GM12878 (cell line): ENCODE results near the gene PCBD1. TPM values are rescaled to one million over a fixed set of nuclear protein-coding genes. Genes with fewer than 3 reads are reported as not detected.

ENCODE experiments used
- ATAC-seq: fragments of 200-7000 bp; cut with Tn5 transposase; 3 replicates; pipeline ENCODE4 v1.9.1; 2020; ENCODE audit warnings: mild to moderate bottlenecking, moderate library complexity
- BruUV-seq: library from RNA; stranded (reverse); fragments of 400-500 nt; replicated peaks from 2 replicates; lab custom pipeline; 2021; lab: Mats Ljungman, UMichigan
- CTCF ChIA-PET: fragments of 300-600 bp; sonication (Branson Sonifier 250); formaldehyde crosslinking; extraction: SDS; loops from one replicate; lab custom pipeline; 2021; ENCODE audit warnings: inconsistent platforms; lab: Yijun Ruan, JAX
- POLR2A ChIA-PET: fragments of 350-600 bp; formaldehyde crosslinking; extraction: SDS; loops from one replicate; lab custom pipeline; 2021; ENCODE audit warnings: inconsistent platforms; lab: Charles Lee
- RAD21 ChIA-PET: fragments of 300-600 bp; sonication (Branson Sonifier 250); formaldehyde crosslinking; loops from one replicate; lab custom pipeline; 2023; ENCODE audit warnings: antibody characterized with exemption; ENCODE audit not compliant: unreplicated experiment; lab: Charles Lee
- SMC1A ChIA-PET: fragments of 300-600 bp; sonication (Branson Sonifier 250); formaldehyde crosslinking; loops from one replicate; lab custom pipeline; 2023; ENCODE audit not compliant: unreplicated experiment, uncharacterized antibody; lab: Charles Lee
- DNase-seq: peaks from one replicate; pipeline ENCODE4 v3.0.0-alpha.2; 2011; ENCODE audit warnings: low read depth, low spot score
- FAIRE-seq: peaks from 3 replicates; lab custom pipeline; 2011; peaks lifted over from hg19 to GRCh38; lab: Jason Lieb, UNC
- H2AFZ ChIP-seq: 2 replicates; pipeline ENCODE4 v1.6.0; 2011; ENCODE audit warnings: low read depth, low read length, control low read depth; ENCODE audit not compliant: control insufficient read depth
- H3K27ac ChIP-seq: 2 replicates; pipeline ENCODE4 v1.5.1; 2011; ENCODE audit warnings: control low read depth; ENCODE audit not compliant: control insufficient read depth, insufficient read depth
- H3K27me3 ChIP-seq, 2 experiments: replicated peaks in 1 of 2; 2 replicates each; pipeline versions ENCODE4 v1.6.0 to v1.6.1; 2011; ENCODE audit warnings: low read length in 1 of 2; ENCODE audit not compliant: control insufficient read depth in 2 of 2, insufficient read depth in 2 of 2
- H3K36me3 ChIP-seq, 2 experiments: 2 replicates each; pipeline ENCODE4 v1.5.1; 2011; ENCODE audit warnings: low read length in 1 of 2; ENCODE audit not compliant: control insufficient read depth in 2 of 2, insufficient read depth in 2 of 2
- H3K4me1 ChIP-seq: 2 replicates; pipeline ENCODE4 v1.6.1; 2011; ENCODE audit warnings: mild to moderate bottlenecking, low read length, moderate library complexity, mixed read lengths; ENCODE audit not compliant: control insufficient read depth, insufficient read depth
- H3K4me2 ChIP-seq: 2 replicates; pipeline ENCODE4 v1.6.0; 2011; ENCODE audit warnings: control low read depth; ENCODE audit not compliant: control insufficient read depth, insufficient read depth
- H3K4me3 ChIP-seq: fragments of 200-600 bp; sonication (generic); 2 replicates; pipeline ENCODE4 v1.5.1; 2016
- H3K79me2 ChIP-seq: 2 replicates; pipeline ENCODE4 v1.6.0; 2011; ENCODE audit warnings: low read length; ENCODE audit not compliant: control insufficient read depth, insufficient read depth
- H3K9ac ChIP-seq: 2 replicates; pipeline ENCODE4 v1.8.0; 2011; ENCODE audit warnings: low read length, control low read depth, mixed read lengths; ENCODE audit not compliant: control insufficient read depth, insufficient read depth
- H3K9me3 ChIP-seq: replicated peaks from 3 replicates; pipeline ENCODE4 v1.5.1; 2011; ENCODE audit warnings: mild to moderate bottlenecking, low read length; ENCODE audit not compliant: control insufficient read depth, insufficient read depth
- H4K20me1 ChIP-seq: 2 replicates; pipeline ENCODE4 v1.6.0; 2011; ENCODE audit not compliant: control insufficient read depth, insufficient read depth
- ATF7 ChIP-seq: fragments of 450-650 bp; IDR thresholded peaks from 2 replicates; pipeline ENCODE4 v1.6.1; 2016; ENCODE audit warnings: low read depth, mild to moderate bottlenecking
- POLR2A ChIP-seq: IDR thresholded peaks from 2 replicates; pipeline ENCODE4 v1.6.1; 2011; ENCODE audit warnings: low read depth, mild to moderate bottlenecking, low read length
- SREBF2 ChIP-seq: IDR thresholded peaks from 2 replicates; pipeline ENCODE4 v1.6.1; 2012; ENCODE audit warnings: mild to moderate bottlenecking, low read length
- WRNIP1 ChIP-seq: IDR thresholded peaks from 2 replicates; pipeline ENCODE4 v1.6.1; 2011; ENCODE audit warnings: low read depth, low read length, improper control_type of control experiment, borderline replicate concordance
- ZBED1 ChIP-seq: IDR thresholded peaks from 2 replicates; pipeline ENCODE4 v1.6.1; 2016; ENCODE audit warnings: borderline replicate concordance
- WGBS: methylation state at CpG from one replicate; pipeline ENCODE4 v1.1.6; 2016; ENCODE audit warnings: low lambda C conversion rate; ENCODE audit not compliant: insufficient replicate concordance, insufficient coverage; ENCODE audit errors: missing lambda C conversion rate; 5-methylcytosine and 5-hydroxymethylcytosine counted together
- in situ Hi-C: fragments of 300-500 bp; cut with MboI; formaldehyde crosslinking; loops from 9 replicates; pipeline ENCODE4 v1.14.3; 2018; ENCODE audit warnings: mixed read lengths
- intact Hi-C: fragments of 100-400 bp; cut with micrococcal nuclease; formaldehyde crosslinking; loops from one replicate; pipeline ENCODE4 v1.14.2; 2022; ENCODE audit not compliant: unreplicated experiment
- polyA plus RNA-seq, 11 experiments: library from polyadenylated mRNA; depleted of rRNA in 4 of 11; unstranded in 6 of 11; stranded (reverse) in 5 of 11; fragments of >200 nt; fragmentation: Nextera tagmentation in 4 of 11; fragmentation: Illumina TruSeq in 1 of 11; extraction: Ambion mirVana in 4 of 11; extraction: Trizol in 1 of 11; gene quantifications; 1 replicate in 1 of 11; 2 replicates in 10 of 11; pipeline versions ENCODE4 v1.2.1 to v1.2.3, GENCODE V29; 2011 to 2016; ENCODE audit warnings: inconsistent platforms in 2 of 11, missing spikeins in 2 of 11, low read depth in 1 of 11
- total RNA-seq, 4 experiments: library from RNA; depleted of rRNA in 3 of 4; stranded (reverse); fragments of >200 nt in 3 of 4; fragmentation: Illumina TruSeq in 1 of 4; extraction: Trizol in 1 of 4; gene quantifications; 2 replicates each; pipeline versions ENCODE4 v1.2.1 to v1.2.3, GENCODE V29; 2013 to 2021
- TF ChIP-seq, protein P1 (sequence below): IDR thresholded peaks from 2 replicates; pipeline ENCODE4 v1.6.1; 2012; ENCODE audit warnings: low read length, inconsistent platforms
- TF ChIP-seq, protein P2 (sequence below): IDR thresholded peaks from 2 replicates; pipeline ENCODE4 v1.6.1; 2011; ENCODE audit warnings: low read depth, mild to moderate bottlenecking, low read length, moderate library complexity, borderline replicate concordance; ENCODE audit errors: extremely low read depth
- TF ChIP-seq, protein P3 (sequence below): fragments of 450-650 bp; IDR thresholded peaks from 2 replicates; pipeline ENCODE4 v1.6.1; 2017; ENCODE audit warnings: borderline replicate concordance

The PCBD1 gene
- total and polyA plus RNA-seq, 10 of the 15 experiments (the other 5 are each of a cell fraction or from before 2014, with no cell fraction given) = 5.6 to 66.8 (median 34.2) TPM

DNA sequence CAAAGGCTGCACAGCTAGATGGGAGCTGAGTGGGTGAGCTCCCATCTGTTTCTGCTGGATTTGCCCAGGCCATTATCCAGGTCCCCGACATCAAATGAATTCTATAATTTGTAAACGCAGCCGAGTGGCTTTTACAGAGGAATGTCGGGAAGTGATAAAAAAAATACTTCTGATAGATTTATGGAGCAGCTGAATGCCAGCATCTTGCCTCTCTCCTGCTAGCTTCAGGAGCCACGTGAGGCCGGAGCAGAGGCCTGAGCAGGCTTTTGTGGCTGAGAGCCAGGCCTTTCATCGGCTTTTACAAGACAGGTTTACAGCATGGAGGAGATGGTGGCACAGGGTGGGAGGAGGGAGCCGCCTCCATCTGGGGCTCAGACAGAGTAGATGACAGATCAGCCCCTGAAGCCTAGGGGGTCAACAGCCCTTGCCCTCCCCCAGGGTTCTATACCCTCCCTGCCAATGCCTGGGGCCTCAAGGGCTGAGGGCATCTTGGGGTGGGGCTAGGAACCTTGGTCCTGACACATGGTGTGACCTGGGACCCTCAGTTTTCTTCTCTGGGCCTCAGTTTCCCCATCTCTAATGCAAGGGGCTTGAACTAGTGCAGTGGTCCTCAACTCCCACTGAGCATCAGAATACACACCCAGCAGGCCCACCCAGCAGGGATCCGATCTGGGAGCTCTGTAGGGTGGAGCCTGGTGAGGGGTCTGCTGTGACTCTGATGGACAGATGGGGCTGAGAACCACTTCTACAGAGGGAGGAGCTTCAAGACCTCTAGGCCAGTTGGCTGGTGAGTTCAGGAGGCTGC lies 44.2 kb upstream of the PCBD1 start (continued):
- TF ChIP-seq, protein P1, sequence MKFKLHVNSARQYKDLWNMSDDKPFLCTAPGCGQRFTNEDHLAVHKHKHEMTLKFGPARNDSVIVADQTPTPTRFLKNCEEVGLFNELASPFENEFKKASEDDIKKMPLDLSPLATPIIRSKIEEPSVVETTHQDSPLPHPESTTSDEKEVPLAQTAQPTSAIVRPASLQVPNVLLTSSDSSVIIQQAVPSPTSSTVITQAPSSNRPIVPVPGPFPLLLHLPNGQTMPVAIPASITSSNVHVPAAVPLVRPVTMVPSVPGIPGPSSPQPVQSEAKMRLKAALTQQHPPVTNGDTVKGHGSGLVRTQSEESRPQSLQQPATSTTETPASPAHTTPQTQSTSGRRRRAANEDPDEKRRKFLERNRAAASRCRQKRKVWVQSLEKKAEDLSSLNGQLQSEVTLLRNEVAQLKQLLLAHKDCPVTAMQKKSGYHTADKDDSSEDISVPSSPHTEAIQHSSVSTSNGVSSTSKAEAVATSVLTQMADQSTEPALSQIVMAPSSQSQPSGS = no peak
- TF ChIP-seq WRNIP1 (no peak), ZBED1 (no peak), POLR2A (no peak)

DNA sequence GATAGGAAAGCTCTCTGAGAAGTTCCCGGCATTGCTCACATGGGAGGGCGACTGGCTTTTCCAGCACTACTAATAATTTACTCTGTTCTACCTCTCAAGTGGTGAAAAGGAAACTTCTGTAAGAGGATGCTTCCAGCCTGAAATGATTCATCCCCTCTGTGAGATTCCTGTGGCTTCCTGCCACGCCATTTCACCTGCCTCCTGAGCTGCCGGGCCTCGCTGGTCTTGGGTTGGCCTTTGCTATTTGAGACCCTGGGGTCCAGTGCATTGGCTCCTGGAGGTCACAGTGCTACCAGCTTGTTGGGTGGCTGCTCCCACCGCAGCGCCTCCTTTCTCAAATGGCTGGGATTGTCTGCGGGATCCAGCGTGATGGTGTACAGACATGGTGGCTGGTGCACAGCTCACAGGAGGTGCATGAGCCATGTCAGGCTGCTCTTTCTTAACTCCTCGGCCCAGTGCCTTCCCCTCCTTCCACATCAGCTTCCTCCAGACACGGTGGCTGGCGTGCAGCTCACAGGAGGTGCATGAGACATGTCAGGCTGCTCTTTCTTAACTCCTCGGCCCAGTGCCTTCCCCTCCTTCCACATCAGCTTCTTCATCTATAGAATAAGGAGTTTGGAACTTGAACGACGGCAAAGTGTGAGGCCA lies 42.9 kb upstream of the PCBD1 start:
- no TSS peak for BruUV-seq
- Histone ChIP-seq H3K36me3 (no peaks in the 10 kb centered on the region), H3K79me2 (no peaks in the 10 kb centered on the region), H2AFZ (no peak overlapping the region), H3K4me1 (no peaks in the 10 kb centered on the region), H3K4me3 (no peak overlapping the region), H3K27ac (no peak overlapping the region), H4K20me1 (no peaks in the 10 kb centered on the region; the same call in 1 of the 2 replicates), H3K27me3 (peaks cover 0 to 4% of the 10 kb centered on the region in 2 experiments; a peak in 3 of 4 replicates), H3K9ac (no peak overlapping the region), H3K9me3 (no peaks in the 10 kb centered on the region), H3K4me2 (no peak overlapping the region)
- WGBS = 33% methylated on average over 15 of the region's 15 CpGs
- ChIA-PET CTCF (interaction anchor here (2.0 kb wide), 1 partner anchor 27 kb away, joined by 11 read pairs; no protein-coding TSS in a partner anchor), RAD21 (no interaction called here), POLR2A (no interaction called here), SMC1A (no interaction called here)
- no peak for FAIRE-seq
- TF ChIP-seq, protein P2, sequence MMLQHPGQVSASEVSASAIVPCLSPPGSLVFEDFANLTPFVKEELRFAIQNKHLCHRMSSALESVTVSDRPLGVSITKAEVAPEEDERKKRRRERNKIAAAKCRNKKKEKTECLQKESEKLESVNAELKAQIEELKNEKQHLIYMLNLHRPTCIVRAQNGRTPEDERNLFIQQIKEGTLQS = no peak
- TF ChIP-seq, protein P3, sequence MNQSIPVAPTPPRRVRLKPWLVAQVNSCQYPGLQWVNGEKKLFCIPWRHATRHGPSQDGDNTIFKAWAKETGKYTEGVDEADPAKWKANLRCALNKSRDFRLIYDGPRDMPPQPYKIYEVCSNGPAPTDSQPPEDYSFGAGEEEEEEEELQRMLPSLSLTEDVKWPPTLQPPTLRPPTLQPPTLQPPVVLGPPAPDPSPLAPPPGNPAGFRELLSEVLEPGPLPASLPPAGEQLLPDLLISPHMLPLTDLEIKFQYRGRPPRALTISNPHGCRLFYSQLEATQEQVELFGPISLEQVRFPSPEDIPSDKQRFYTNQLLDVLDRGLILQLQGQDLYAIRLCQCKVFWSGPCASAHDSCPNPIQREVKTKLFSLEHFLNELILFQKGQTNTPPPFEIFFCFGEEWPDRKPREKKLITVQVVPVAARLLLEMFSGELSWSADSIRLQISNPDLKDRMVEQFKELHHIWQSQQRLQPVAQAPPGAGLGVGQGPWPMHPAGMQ = no peak
- no peak for TF ChIP-seq SREBF2
- TF ChIP-seq ATF7 = no peak
- intact Hi-C loops (no loop called here), in situ Hi-C loops (no loop called here)
- no peak for ATAC-seq
- DNase-seq = no peak
